ENCODE results near the gene ZPR1. TPM values are rescaled to one million over a fixed set of nuclear protein-coding genes. Genes with fewer than 3 reads are reported as not detected.

Gene ZPR1
- total RNA-seq, 2 experiments from 2014 or later: 100 to 101 TPM

DNA sequence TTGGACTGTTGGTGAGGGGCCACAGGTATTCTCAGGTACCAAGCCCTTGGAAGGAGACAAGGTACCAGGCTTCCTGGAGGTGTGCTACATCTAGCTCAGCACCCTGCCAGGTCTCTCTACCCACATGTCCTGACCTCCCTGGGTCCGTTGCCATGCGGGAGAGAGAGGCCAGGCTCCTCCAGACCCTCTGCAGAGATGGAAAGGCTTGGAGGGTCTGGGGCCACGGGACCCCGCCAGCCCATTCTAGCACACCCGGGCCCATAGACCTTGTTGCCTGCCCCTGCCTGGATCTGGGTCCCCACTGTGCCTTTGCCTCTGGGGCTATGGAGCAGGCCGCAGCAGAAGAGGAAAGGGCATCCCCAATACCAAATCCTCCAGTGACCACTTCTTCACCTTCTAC, 39.6 kb upstream of the ZPR1 start:
- no peak for DNase-seq
- Mint-ChIP-seq H3K27ac (no peak overlapping the region), H3K4me1 (no peaks in the 10 kb centered on the region), H3K4me3 (no peak overlapping the region), H3K27me3 (no peaks in the 10 kb centered on the region), H3K36me3 (no peaks in the 10 kb centered on the region), H3K9me3 (no peaks in the 10 kb centered on the region)

DNA sequence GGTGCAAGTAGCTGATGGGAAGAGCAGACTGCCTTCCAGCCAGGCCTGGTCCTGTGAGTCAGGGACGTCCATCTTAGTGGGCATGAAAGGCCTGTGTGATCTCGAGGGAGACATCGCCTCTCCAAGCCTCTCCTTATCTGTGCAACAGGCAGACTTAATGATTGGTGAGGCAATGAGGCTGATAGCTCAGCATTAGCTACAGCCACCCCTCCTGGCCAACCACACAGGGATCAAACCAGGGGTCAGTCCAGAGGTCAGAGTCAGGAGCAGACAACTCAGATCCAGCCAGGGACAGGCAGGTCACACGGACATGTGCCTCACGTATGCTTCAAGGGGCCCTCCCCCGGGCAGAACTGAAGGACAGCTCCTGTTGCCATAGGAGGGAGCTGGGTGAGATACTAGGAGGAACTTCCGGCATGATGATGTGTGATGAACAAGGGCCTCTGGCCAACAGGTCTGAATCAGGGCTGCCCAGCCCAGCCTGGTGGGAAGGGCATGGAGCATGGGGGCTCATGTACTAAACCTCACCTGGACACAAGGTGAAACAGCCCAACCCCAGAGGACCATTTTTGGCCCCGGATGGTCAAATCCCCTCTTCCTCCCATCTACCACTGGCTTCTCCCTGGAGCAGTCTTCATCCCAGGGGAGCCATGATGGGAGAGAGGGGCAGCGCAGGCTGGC, 39.1 kb upstream of the ZPR1 start:
- Mint-ChIP-seq H3K4me1 (no peaks in the 10 kb centered on the region), H3K4me3 (no peak overlapping the region), H3K36me3 (no peaks in the 10 kb centered on the region), H3K27me3 (no peaks in the 10 kb centered on the region), H3K27ac (no peak overlapping the region), H3K9me3 (no peaks in the 10 kb centered on the region)
- DNase-seq: no peak

DNA sequence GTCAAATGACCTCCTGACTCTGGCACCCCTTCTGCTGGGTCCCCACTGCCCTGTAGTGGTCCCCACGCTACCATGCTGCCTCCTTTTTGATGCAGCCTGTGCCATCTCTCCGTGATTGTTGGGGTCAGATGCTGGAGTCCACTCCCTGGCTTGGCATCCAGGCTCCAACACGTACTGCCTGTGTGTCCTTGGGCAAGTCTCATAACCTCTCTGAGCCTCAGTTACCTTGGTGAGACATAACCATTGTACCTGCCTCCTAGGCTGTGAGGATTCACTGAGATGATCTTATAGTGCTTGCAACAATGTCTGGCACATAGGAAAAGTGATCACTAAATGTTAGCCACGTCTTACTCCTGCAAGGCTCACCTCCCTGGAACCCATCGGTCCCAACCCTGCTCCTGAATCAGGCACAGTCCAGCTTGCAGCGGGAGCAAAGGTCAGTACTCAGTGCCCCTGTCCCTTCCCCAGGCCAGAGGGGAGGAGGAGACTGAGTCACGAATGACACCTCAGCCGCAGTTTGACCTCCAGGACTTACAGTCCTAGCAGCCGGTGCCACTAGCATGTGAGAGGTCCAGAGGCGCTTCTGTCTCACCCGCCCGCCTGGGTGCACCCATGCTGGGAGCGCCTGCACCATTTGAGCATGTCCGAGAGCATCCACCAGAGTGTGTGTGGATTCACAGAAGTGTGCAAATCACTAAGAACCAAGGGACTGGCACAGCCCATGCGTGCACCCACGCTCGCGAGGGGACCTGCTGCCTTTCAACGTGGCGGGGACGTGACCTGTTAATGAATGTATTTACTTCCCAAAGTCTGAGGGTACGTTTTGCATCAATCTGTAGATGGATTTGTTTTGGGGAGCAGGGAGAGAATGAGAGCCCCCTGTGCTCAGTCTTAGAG, 38.3 kb upstream of the ZPR1 start:
- H3K27me3 Mint-ChIP-seq: no peaks in the 10 kb centered on the region
- H3K9me3 Mint-ChIP-seq: no peaks in the 10 kb centered on the region
- H3K27ac Mint-ChIP-seq: no peak overlapping the region
- H3K4me1 Mint-ChIP-seq: no peaks in the 10 kb centered on the region
- no peak overlapping the region for H3K4me3 Mint-ChIP-seq
- no peaks in the 10 kb centered on the region for H3K36me3 Mint-ChIP-seq
- no peak for DNase-seq

DNA sequence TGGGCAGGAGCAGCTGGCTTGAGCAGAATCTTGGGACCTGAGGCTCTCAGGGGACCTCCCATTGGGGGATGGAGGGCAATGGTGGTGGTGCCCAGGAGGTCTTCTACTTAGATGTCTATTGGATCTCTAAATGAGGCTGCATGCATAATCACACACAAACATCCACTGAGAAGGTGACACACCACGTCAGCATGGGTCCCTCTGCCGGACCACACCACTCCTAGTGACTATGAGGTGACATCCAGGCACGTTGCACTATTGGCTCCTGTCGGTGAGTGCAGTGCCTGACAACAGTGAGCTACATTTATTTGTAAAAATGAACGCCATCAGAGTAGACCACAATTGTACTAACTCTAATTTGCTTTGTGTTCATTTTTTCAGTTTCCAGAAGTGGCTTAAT, 37.6 kb upstream of the ZPR1 start:
- Mint-ChIP-seq H3K4me3 (no peak overlapping the region), H3K4me1 (no peaks in the 10 kb centered on the region), H3K36me3 (no peaks in the 10 kb centered on the region), H3K27me3 (no peaks in the 10 kb centered on the region), H3K27ac (no peak overlapping the region), H3K9me3 (no peaks in the 10 kb centered on the region)
- no peak for DNase-seq

DNA sequence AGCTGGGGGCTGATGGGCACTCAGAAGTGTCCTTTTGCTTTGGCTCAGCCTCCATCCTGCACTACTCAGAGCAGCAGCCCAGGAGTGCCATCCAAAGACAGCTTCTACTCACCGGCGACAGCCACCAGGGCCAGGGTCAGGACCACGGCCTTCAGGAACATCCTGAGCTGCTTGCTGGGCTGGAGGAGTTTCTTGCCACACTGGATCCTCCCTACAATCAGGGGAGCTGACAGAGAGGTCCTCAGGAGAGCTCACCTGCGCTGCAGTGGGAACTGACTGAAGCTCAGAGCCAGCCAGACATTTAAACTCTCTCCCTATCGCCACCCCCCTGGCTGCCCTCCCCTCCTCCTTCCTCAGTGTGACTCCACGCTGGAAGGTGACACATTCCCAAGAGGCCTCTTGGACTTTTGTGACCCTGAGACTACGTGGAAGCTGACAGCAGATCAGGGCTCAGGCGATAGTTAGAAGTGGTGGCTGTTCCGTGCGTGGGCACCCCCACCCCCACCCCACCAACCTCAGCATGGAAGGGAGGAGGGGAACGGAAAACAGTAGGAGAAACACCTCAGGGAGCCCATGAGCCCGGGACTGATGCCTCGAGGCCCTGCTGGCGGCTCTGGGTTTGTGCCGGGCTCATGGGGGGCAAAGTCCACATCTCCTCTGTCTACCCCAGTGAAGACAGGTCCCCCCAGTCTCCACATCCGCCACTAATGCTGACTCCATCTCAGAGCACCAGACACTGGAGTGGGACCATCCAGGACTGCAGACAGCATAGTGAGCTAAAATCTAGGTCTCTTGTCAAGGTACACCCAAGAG, 35.4 kb upstream of the ZPR1 start, which contains the start of gene APOA4:
Gene APOA4 (minus strand): TSS at position 274 of the 813 bp plus-strand sequence. CDS start 113 bp downstream, at position 161.
- no peak for DNase-seq
- Mint-ChIP-seq H3K27me3 (no peaks in the 10 kb centered on the region), H3K4me1 (no peaks in the 10 kb centered on the region), H3K4me3 (no peak within 1 kb of the TSS), H3K9me3 (no peaks in the 10 kb centered on the region), H3K36me3 (no peaks in the 10 kb centered on the region), H3K27ac (no peak within 1 kb of the TSS)

DNA sequence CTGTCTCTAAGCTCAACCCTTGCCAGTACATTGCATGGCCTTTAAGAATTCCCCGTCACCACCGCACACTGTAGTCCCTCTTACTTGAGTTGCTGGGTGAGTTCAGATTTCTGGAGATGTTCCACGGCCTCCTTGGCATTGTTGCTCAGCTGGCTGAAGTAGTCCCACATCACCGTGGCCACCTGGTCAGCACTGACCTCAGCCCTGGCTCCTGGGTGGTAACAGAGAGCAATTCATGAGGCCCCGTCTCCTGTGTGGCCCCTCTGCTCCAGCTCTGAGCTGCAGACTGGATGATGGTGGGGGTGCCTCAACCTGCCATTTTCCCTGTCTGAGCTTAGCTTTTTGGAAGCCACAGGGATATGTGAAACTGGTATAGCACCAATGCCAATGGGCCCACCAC, 34.8 kb upstream of the ZPR1 start:
- Mint-ChIP-seq H3K27me3 (no peaks in the 10 kb centered on the region), H3K27ac (no peak overlapping the region), H3K9me3 (no peaks in the 10 kb centered on the region), H3K36me3 (no peaks in the 10 kb centered on the region), H3K4me1 (no peaks in the 10 kb centered on the region), H3K4me3 (no peak overlapping the region)
- DNase-seq: no peak

DNA sequence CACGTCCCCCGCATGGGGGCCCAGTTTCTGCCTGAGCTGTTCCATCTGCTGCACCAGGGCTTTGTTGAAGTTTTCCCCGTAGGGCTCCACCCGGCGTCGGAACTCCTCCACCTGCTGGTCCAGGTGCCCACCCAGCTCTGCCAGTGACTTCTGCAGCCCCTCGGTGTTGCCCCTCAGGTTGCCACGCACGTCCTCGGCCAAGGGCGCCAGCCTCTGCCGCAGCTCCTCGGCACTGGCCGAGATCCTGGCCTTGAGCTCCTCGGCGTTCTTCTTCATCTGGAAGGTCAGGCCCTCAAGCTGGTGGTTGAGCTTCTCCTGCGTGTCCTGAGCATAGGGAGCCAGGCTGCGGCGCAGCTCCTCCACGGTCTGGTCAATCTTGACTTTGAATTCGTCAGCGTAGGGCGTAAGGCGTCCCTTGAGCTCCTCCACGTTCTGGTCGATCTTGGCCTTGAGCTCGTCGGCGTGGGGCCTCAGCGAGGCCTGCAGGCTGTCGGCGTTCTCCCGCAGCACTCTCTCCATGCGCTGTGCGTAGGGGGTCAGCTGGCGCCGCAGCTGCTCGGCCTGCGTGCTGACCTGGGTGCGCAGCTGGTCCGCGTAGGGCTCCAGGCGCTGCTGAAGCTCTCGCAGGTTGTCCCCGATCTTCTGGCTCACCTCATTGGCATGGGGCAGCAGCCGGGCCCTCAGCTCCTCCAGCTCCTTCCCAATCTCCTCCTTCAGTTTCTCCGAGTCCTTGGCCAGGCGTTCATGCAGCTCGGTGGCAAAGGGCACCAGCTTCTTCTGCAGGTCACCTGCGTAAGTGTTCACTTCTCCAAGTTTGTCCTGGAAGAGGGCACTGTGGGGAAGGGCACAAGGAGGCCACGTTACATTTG, 33.5 kb upstream of the ZPR1 start:
- no peaks in the 10 kb centered on the region for H3K4me1 Mint-ChIP-seq
- H3K4me3 Mint-ChIP-seq: no peak overlapping the region
- H3K27me3 Mint-ChIP-seq: no peaks in the 10 kb centered on the region
- DNase-seq: no peak
- H3K27ac Mint-ChIP-seq: no peak overlapping the region
- H3K36me3 Mint-ChIP-seq: no peaks in the 10 kb centered on the region
- H3K9me3 Mint-ChIP-seq: no peaks in the 10 kb centered on the region

DNA sequence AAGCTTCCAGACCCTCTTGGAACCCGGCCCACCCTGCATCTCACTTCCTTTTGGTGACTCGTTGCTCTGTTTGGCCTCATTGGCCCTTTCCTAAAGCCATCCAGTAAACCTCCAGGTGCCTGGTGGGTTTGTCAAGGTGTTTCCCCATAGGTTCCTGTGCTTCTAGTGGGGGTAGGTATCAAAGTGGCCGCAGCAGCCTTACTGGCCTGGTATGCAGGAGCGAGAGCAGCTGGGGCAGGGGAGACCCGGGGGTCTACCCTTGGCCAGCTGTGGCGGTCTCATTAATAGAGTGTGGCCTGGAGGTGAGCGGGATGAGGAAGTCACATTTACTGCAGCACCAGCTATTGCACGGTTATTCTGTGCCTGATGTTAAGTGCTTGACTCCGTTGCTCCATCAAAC, 31.2 kb upstream of the ZPR1 start:
- Mint-ChIP-seq H3K9me3 (no peaks in the 10 kb centered on the region), H3K27ac (no peak overlapping the region), H3K36me3 (no peaks in the 10 kb centered on the region), H3K4me3 (no peak overlapping the region), H3K4me1 (no peaks in the 10 kb centered on the region), H3K27me3 (no peaks in the 10 kb centered on the region)
- no peak for DNase-seq

DNA sequence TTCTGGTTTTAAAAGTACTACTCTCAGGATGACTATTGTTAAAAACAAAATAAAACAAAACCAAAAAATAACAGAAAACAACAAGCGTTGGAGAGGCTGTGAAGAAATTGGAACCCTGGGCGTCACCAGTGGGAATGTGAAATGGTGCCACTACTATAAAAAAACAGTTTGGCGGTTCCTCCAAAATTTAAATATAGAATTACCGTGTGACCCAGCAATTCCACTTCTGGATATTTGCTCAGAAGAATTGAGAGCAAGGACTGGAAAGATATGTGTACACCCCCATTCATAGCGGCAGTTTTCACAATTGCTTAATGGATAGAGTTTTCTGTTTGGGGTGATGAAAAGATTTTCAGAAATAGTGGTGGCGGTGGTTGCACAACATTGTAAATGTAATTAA, 26.7 kb upstream of the ZPR1 start:
- Mint-ChIP-seq H3K4me3 (no peak overlapping the region), H3K36me3 (no peaks in the 10 kb centered on the region), H3K4me1 (no peaks in the 10 kb centered on the region), H3K9me3 (no peaks in the 10 kb centered on the region), H3K27me3 (no peaks in the 10 kb centered on the region), H3K27ac (no peak overlapping the region)
- DNase-seq: no peak

DNA sequence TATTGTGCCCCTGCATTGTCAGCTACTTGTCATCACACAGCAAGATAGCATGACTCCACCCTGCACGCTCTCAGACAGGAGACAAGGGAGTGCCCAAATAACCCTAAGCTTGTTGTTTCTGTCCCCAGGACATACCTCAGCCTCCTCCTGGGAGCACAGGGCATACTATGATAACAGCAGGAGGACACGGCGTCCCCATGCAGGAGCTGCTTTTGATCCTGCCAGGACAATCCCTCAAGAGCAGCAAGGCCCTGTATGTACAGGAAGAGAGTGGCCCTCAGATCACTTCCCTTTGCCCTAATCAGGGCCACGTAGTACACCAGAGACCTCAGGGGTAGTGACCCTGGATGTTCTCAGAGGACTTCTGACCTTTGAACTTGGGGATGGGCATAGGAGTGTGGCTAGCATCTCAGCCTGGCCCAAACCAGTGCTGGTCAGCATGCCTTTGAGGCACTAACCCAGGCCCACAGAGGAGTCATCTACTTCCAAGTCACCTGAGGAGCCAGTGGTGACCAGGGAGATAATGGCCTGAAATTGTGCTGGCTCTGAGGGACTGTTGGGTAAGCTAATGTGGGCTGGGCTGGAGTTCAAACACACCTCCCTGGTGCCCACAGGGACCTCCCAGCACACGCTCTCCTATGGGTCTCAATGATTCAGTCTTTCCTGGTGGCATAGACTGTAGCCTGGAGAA, 26.1 kb upstream of the ZPR1 start:
- peaks cover 3% of the 10 kb centered on the region for H3K27me3 Mint-ChIP-seq
- no peaks in the 10 kb centered on the region for H3K36me3 Mint-ChIP-seq
- H3K4me3 Mint-ChIP-seq: no peak overlapping the region
- no peak overlapping the region for H3K27ac Mint-ChIP-seq
- no peaks in the 10 kb centered on the region for H3K4me1 Mint-ChIP-seq
- H3K9me3 Mint-ChIP-seq: no peaks in the 10 kb centered on the region
- DNase-seq: no peak

DNA sequence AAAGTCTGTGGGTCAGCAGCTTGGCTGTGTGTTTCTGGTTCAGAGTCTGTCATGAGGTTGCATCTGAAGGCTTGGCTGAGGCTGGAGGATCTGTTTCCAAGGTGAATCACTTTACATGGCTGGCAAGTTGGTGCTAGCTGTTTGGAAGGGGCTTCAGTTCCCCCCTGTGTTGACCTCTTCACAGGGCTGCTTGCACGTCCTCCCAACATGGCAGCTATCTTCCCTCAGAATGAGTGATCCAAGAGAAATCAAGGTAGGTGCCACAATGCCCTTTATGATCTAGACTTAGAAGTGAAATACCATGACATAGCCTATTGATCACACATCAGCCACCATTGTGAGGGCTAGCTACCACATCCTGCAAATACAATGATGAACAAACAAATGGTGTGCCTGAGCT, 25.3 kb upstream of the ZPR1 start:
- Mint-ChIP-seq H3K27ac (no peak overlapping the region), H3K9me3 (no peaks in the 10 kb centered on the region), H3K36me3 (no peaks in the 10 kb centered on the region), H3K4me1 (no peaks in the 10 kb centered on the region), H3K4me3 (no peak overlapping the region), H3K27me3 (peaks cover 4% of the 10 kb centered on the region)
- no peak for DNase-seq

DNA sequence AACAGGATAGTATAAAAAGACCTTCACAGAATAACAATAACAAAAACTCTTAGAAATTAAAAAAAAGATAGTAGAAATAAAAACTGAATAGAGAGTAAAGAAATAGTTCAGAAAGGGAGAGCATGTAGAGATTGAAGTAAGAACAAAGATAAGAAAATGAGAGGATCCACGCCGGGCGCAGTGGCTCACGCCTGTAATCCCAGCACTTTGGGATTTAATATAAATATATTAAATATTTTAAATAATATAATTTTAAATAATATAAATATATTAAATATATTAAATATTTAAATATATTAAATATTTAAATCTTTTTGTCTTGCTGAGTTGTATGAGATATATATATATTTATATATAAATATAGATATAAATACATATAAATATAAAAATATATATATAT, 24.3 kb upstream of the ZPR1 start:
- Mint-ChIP-seq H3K27ac (no peak overlapping the region), H3K36me3 (no peaks in the 10 kb centered on the region), H3K4me1 (no peaks in the 10 kb centered on the region), H3K27me3 (peaks cover 4% of the 10 kb centered on the region), H3K4me3 (no peak overlapping the region), H3K9me3 (no peaks in the 10 kb centered on the region)
- DNase-seq: no peak

DNA sequence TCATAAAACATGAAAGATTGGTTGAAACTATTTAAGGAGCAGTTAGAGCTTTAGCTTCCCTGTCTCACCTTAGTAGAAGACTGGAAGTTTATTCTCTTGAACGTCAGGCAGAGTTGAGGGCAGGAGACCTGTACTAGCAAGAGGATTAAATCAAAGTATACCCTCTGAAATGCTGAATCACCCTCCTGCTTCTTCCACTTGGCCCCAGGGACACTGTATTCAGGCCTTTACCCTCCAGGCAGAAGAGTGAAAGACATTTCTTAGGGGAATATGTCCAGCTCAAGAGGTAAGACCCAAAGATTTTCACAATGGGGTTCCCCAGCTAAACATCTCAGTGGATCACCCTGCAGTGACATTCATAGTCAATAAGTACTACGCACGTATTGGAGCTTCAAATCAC, 23.4 kb upstream of the ZPR1 start:
- DNase-seq: no peak
- Mint-ChIP-seq H3K9me3 (no peaks in the 10 kb centered on the region), H3K4me1 (no peaks in the 10 kb centered on the region), H3K27ac (no peak overlapping the region), H3K27me3 (peaks cover 4% of the 10 kb centered on the region), H3K4me3 (no peak overlapping the region), H3K36me3 (no peaks in the 10 kb centered on the region)

Measured in activated naive CD8-positive, alpha-beta T cell treated with anti-CD3 and anti-CD28 coated beads for 36 hours (primary cell).